Left lung (tissue), 10 donors: Measurements from ENCODE around the gene OSBPL3. TPM values are rescaled to one million over a fixed set of nuclear protein-coding genes. Genes with fewer than 3 reads are reported as not detected.

Experiments used
- ATAC-seq: fragments of 200-7000 bp; cut with Tn5 transposase; one replicate; pipeline ENCODE4 v1.9.1; 2020; ENCODE audit warnings: moderate library complexity
- DNase-seq, 4 donors: peaks; one replicate each; pipeline ENCODE4 v3.0.0-alpha.2; 2013 to 2020
- H3K27ac ChIP-seq, 2 donors: fragments of 200-600 bp; sonication (generic) in 1 of 2; one replicate each; pipeline versions ENCODE4 v1.5.0 to v1.8.0; 2020 to 2021
- H3K27me3 ChIP-seq, 2 donors: fragments of 200-600 bp; sonication (generic) in 1 of 2; one replicate each; pipeline versions ENCODE4 v1.5.0 to v1.8.0; 2020 to 2021
- H3K36me3 ChIP-seq, 2 donors: fragments of 200-600 bp; sonication (generic) in 1 of 2; one replicate each; pipeline versions ENCODE4 v1.5.0 to v1.8.0; 2020 to 2021
- H3K4me1 ChIP-seq, 2 donors: fragments of 200-600 bp; one replicate each; pipeline ENCODE4 v1.8.0; 2021
- H3K4me3 ChIP-seq, 2 donors: fragments of 200-600 bp; sonication (generic) in 1 of 2; one replicate each; pipeline versions ENCODE4 v1.5.0 to v1.8.0; 2020 to 2021; ENCODE audit warnings: mild to moderate bottlenecking in 1 of 2
- H3K9me3 ChIP-seq, 2 donors: fragments of 200-600 bp; sonication (generic) in 1 of 2; one replicate each; pipeline versions ENCODE4 v1.5.0 to v1.8.0; 2020 to 2021
- CTCF ChIP-seq, 2 donors: fragments of 200-600 bp; sonication (generic) in 1 of 2; IDR thresholded peaks; one replicate each; pipeline versions ENCODE4 v1.5.0 to v1.8.0; 2021; ENCODE audit warnings: antibody characterized with exemption in 2 of 2
- intact Hi-C, 2 donors: fragments of 100-400 bp; cut with DNase I; formaldehyde crosslinking; loops; one replicate each; pipeline versions ENCODE4 v1.11.2 to v1.14.2; 2022
- polyA plus RNA-seq, 6 donors: library from polyadenylated mRNA; unstranded; fragments of 120-200 nt; gene quantifications; one replicate each; pipeline ENCODE4 v1.2.1, GENCODE V29; 2013; ENCODE audit not compliant: insufficient read length in 6 of 6
- total RNA-seq, 2 donors: library from RNA; stranded (reverse); fragmentation: NEBNext Ultra II Directional; extraction: Animal tissue kit (Norgen Biotek cat#: 25700); gene quantifications; one replicate each; pipeline ENCODE4 v1.2.1, GENCODE V29; 2021
- donor health status: DM: no; HTN: yes; CAD: no.
- donor health status: DM: no; HTN: no; CAD: no.

Gene OSBPL3
- total and polyA plus RNA-seq, 8 donors, result 2.3 to 30.5 (median 3.3) TPM

DNA sequence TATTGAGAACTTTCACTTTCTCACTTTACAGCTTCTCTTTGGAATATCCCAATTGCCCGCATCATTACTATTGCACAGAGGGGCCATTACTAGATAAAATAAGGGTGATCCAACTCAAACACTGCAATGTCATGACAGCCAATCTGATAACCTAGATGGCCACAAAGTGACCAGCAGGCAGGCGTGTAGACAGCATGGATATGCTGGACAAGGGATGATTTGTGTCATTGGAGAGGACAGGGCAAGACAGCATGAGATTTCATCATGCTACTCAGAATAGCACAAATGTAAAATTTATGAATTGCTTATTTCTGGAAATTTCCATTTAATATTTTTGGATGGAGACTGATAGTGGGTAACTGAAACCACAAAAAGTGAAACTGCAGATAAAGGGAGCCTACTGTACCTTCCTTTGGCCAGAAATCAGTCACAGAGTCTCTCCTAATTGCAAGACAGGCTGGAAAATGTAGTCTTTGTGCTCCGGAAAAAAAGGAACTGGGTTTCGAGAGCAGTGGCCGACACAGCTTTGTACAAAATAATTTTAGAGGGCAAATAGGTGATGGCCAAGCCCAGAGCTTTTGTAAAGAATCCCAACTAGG is 216.6 kb downstream of the OSBPL3 start:
- Histone ChIP-seq H3K27ac (no peak overlapping the region), H3K4me3 (no peak overlapping the region), H3K27me3 (peaks cover 3 to 50% of the 10 kb centered on the region in 2 donors), H3K36me3 (no peaks in the 10 kb centered on the region), H3K4me1 (no peaks in the 10 kb centered on the region), H3K9me3 (no peaks in the 10 kb centered on the region)
- TF ChIP-seq CTCF (IDR thresholded peaks at IDR 0.05), result no peak
- no peak for ATAC-seq
- DNase-seq, result no peak
- intact Hi-C loops, result no loop called here

GRCh38 chr7:24762771-24763170 is 217.2 kb downstream of the OSBPL3 start:
- TF ChIP-seq CTCF (IDR thresholded peaks at IDR 0.05), result no peak
- intact Hi-C loops, result no loop called here
- Histone ChIP-seq H3K4me3 (no peak overlapping the region), H3K9me3 (no peaks in the 10 kb centered on the region), H3K27ac (no peak overlapping the region), H3K27me3 (peaks cover 3 to 50% of the 10 kb centered on the region in 2 donors), H3K4me1 (peaks cover 0 to under 1% of the 10 kb centered on the region in 2 donors), H3K36me3 (no peaks in the 10 kb centered on the region)
- DNase-seq, result no peak
- no peak for ATAC-seq

DNA sequence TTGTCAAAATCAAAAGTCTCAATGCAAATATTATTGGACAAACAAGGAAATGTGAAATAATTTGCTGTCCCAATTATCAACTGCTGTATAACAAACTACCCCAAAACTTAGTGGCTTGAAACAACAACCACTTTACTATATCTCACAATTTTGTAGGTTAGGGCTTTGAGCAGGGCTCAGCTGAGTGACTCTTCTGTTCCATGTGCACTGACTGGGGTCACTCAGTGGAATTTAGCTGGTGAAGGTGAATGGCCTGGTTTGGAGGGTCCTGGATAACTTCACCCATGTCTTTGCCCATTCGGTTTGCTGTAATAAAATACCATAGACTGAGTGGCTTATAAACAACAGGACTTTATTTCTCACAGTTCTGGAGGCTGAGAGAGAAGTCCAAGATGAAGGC is 219.0 kb downstream of the OSBPL3 start:
- Histone ChIP-seq H3K4me1 (peaks cover 0 to 15% of the 10 kb centered on the region in 2 donors), H3K9me3 (no peaks in the 10 kb centered on the region), H3K36me3 (no peaks in the 10 kb centered on the region), H3K27me3 (peaks cover 3 to 61% of the 10 kb centered on the region in 2 donors), H3K4me3 (no peak overlapping the region), H3K27ac (no peak overlapping the region)
- intact Hi-C loops, result no loop called here
- DNase-seq (no peak), ATAC-seq (no peak)
- TF ChIP-seq CTCF (IDR thresholded peaks at IDR 0.05), result no peak

DNA sequence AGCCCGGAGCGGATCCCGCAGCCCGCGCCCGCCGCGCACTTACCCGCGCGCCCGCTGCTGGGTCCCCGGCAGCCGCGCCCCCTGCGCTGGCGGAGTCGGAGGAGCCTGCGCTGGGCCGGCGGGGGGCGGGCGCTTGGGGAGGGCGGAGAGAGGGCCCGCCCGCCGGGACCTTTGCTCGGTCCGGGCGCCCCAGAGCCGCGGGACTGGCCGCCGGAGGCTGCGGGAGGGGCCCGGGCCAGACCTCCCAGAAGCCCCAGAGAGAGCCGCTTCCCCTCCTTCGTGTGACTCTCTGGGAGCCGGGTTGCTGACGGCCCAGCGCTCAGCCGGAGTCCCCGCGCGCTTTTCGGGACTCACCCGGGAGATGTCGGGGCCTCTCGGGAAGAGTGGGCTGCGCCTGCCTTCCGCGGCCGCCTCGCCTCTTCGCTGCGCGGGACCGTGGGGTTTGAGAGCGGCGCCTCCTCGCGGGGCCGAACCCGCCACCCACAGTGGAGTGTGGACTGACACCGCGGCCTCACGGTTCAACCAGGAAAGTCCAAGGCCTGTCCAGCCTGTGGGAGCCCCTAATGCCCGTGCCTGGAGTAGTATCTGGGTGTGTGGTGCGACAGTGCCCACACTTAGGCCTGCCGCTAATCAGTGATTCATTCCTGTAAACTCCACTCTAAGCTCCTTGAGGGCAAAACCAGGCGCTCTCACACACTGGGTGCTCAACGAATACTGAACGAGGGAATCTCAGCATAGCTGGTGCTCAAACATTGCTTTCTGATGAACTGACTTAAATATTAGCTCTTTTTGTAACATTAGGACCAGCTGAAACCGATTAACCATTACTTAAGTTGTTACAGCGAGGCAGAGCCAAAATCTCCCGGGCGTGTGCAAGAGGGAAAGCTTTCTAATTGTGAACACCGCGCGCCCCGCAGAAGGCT is 222.4 kb downstream of the OSBPL3 start, which contains the start of gene GSDME:
Gene GSDME (minus strand): TSS at position 112 of the 923 bp plus-strand sequence. CDS start 7,690 bp downstream, outside the sequence.
- ATAC-seq (peak; percentile 95), DNase-seq (peak; percentile 48 to 87 (median 64))
- intact Hi-C loops, result no loop called here
- peaks cover 0 to 16% of the 10 kb centered on the region in 2 donors for H3K4me1 ChIP-seq
- no peak for TF ChIP-seq CTCF (IDR thresholded peaks at IDR 0.05)
- no peaks in the 10 kb centered on the region for H3K9me3 ChIP-seq
- no peaks in the 10 kb centered on the region for H3K36me3 ChIP-seq
- H3K27me3 ChIP-seq, result peaks cover 3 to 62% of the 10 kb centered on the region in 2 donors
- peak within 1 kb of the TSS; percentile 69 to 76 for H3K27ac ChIP-seq
- H3K4me3 ChIP-seq, result peak within 1 kb of the TSS; percentile 59 to 73
